HepG2 (cell line): ENCODE data around the gene DNAJB12. TPM values are rescaled to one million over a fixed set of nuclear protein-coding genes. Genes with fewer than 3 reads are reported as not detected.

ENCODE experiments used
- AHR ChIP-seq: IDR thresholded peaks from 2 replicates; pipeline ENCODE4 v1.6.1; 2018; ENCODE audit warnings: missing genetic modification reagents, missing compliant biosample characterization
- ARNTL ChIP-seq: sonication (generic); formaldehyde crosslinking; IDR thresholded peaks from 2 replicates; pipeline ENCODE4 v1.4.0; 2020; ENCODE audit warnings: mild to moderate bottlenecking, missing genetic modification reagents
- CBX1 ChIP-seq: IDR thresholded peaks from one replicate; pipeline ENCODE4 v1.6.1; 2016; ENCODE audit warnings: antibody characterized with exemption, low read depth
- NONO ChIP-seq, 2 experiments: fragments of 450-650 bp in 1 of 2; sonication (generic) in 1 of 2; formaldehyde crosslinking in 1 of 2; IDR thresholded peaks in 1 of 2; conservative IDR thresholded peaks in 1 of 2; 2 replicates each; pipeline versions ENCODE4 v1.6.1 to v1.8.0; 2017 to 2022; ENCODE audit warnings: mild to moderate bottlenecking in 1 of 2, missing genetic modification reagents in 1 of 2, moderate library complexity in 1 of 2
- RELA ChIP-seq: sonication (generic); formaldehyde crosslinking; IDR thresholded peaks from 2 replicates; pipeline ENCODE4 v1.4.0; 2020; ENCODE audit warnings: missing genetic modification reagents
- SMAD3 ChIP-seq: sonication (generic); formaldehyde crosslinking; IDR thresholded peaks from 2 replicates; pipeline ENCODE4 v1.4.0; 2020; ENCODE audit warnings: missing genetic modification reagents
- SOX13 ChIP-seq, 3 experiments: fragments of 450-650 bp in 1 of 3; sonication (generic) in 1 of 3; formaldehyde crosslinking in 1 of 3; IDR thresholded peaks in 2 of 3; conservative IDR thresholded peaks in 1 of 3; 2 replicates each; pipeline versions ENCODE4 v1.5.0 to v1.6.1; 2016 to 2020; ENCODE audit warnings: antibody characterized with exemption in 1 of 3, mild to moderate bottlenecking in 1 of 3, missing compliant biosample characterization in 1 of 3, missing genetic modification reagents in 1 of 3, moderate library complexity in 1 of 3
- ZNF3 ChIP-seq: IDR thresholded peaks from 2 replicates; pipeline ENCODE4 v1.7.0; 2017; ENCODE audit warnings: inconsistent platforms
- ZNF530 ChIP-seq: sonication (generic); formaldehyde crosslinking; IDR thresholded peaks from 2 replicates; pipeline ENCODE4 v1.5.0; 2020; ENCODE audit warnings: low read depth, mild to moderate bottlenecking, missing genetic modification reagents
- ZNF777 ChIP-seq: sonication (generic); formaldehyde crosslinking; IDR thresholded peaks from 2 replicates; pipeline ENCODE4 v1.4.0; 2020; ENCODE audit warnings: missing genetic modification reagents
- polyA plus RNA-seq, 8 experiments: library from polyadenylated mRNA; depleted of rRNA in 3 of 8; stranded (reverse) in 7 of 8; unstranded in 1 of 8; fragments of >200 nt; fragmentation: Illumina TruSeq in 4 of 8; extraction: Trizol in 4 of 8; gene quantifications; 2 replicates each; pipeline versions ENCODE4 v1.2.1 to v1.2.3, GENCODE V29; 2011 to 2016; ENCODE audit warnings: low read depth in 4 of 8, missing spikeins in 1 of 8, mixed read lengths in 1 of 8; ENCODE audit not compliant: insufficient read depth in 1 of 8
- total RNA-seq, 5 experiments: library from RNA; depleted of rRNA; stranded (reverse); fragments of >200 nt; fragmentation: Illumina TruSeq; extraction: Trizol; gene quantifications; 2 replicates each; pipeline ENCODE4 v1.2.3, GENCODE V29; 2016; ENCODE audit warnings: low read depth in 1 of 5
- TF ChIP-seq, protein P1 (sequence below), 2 experiments: fragments of 450-650 bp in 1 of 2; sonication (generic) in 1 of 2; formaldehyde crosslinking; IDR thresholded peaks; 2 replicates each; pipeline versions ENCODE4 v1.5.0 to v1.8.0; 2020 to 2022; ENCODE audit warnings: mild to moderate bottlenecking in 1 of 2, missing genetic modification reagents in 1 of 2
- TF ChIP-seq, protein P2 (sequence below): sonication (generic); formaldehyde crosslinking; IDR thresholded peaks from 2 replicates; pipeline ENCODE4; 2020; ENCODE audit warnings: missing genetic modification reagents, mild to moderate bottlenecking, borderline replicate concordance
- TF ChIP-seq, protein P3 (sequence below): sonication (generic); formaldehyde crosslinking; IDR thresholded peaks from 2 replicates; pipeline ENCODE4 v1.5.1; 2020; ENCODE audit warnings: mild to moderate bottlenecking, missing genetic modification reagents, borderline replicate concordance
- TF ChIP-seq, protein P4 (sequence below): sonication (generic); formaldehyde crosslinking; IDR thresholded peaks from 2 replicates; pipeline ENCODE4 v1.8.0; 2022; ENCODE audit warnings: mild to moderate bottlenecking, missing genetic modification reagents

Gene DNAJB12
- total and polyA plus RNA-seq, 2 of the 13 experiments (the other 11 are each of a cell fraction or from before 2014, with no cell fraction given): 10.8 to 18.2 TPM

DNA sequence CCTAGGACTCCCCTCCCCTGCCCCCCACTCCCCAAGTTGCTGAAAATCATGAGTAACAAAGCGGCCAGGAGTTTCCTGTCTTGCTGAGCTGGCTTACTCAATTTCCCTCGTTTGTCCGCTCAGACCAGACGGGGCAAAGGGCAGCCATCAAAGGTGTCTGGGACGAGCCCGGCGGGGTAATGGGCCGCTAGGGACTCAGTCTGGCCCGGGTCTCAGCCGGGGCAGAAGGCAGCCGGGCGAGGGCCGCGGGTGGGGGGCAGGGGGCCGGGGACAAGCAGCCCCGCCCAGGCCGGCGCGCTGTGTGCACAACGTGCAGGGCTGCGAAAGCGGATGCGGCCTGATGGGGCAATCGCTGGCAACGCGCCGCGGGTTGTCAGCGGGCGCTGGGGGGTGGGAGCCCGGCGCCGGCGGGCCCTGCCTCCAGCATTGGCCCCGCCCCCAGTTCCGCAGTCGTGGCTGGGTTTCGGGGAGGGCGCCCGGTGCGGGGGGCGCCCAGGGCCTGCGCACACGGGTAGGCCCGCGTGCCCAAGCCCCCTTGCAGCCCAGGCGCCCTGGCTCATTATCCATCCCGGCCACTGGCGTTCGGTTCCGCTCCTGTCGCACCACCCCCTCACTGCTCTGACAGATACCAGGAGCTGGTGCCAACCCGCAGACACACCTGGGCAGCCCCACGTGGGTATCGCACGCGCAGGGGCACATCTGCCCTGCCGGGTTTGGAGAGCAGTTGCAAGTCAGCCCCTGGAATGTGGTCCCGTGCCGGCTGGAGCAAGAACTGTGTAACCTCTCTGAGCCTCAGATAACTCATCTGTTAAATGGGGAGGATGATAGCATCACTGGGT is 35.1 kb downstream of the DNAJB12 start (continued):
- 0 out of 2 replicates have a peak, but pooled peaks have one; percentile 28 for TF ChIP-seq AHR
- TF ChIP-seq NONO (IDR thresholded peaks at IDR 0.05): no peak
- peak; percentile 92 for TF ChIP-seq NONO (CRISPR knock-in tag; conservative IDR thresholded peaks at IDR 0.05)
- no peak for TF ChIP-seq ZNF530 (CRISPR knock-in tag)
- TF ChIP-seq ZNF777 (CRISPR knock-in tag): peak; percentile 52; the same call in 1 of the 2 replicates
- no peak for TF ChIP-seq RELA (CRISPR knock-in tag)
- TF ChIP-seq, protein P1, sequence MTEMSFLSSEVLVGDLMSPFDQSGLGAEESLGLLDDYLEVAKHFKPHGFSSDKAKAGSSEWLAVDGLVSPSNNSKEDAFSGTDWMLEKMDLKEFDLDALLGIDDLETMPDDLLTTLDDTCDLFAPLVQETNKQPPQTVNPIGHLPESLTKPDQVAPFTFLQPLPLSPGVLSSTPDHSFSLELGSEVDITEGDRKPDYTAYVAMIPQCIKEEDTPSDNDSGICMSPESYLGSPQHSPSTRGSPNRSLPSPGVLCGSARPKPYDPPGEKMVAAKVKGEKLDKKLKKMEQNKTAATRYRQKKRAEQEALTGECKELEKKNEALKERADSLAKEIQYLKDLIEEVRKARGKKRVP (CRISPR knock-in tag; IDR thresholded peaks at IDR 0.05): peak in 1 of 2 experiments; percentile 96; a peak in 2 of 4 replicates
- TF ChIP-seq, protein P2, sequence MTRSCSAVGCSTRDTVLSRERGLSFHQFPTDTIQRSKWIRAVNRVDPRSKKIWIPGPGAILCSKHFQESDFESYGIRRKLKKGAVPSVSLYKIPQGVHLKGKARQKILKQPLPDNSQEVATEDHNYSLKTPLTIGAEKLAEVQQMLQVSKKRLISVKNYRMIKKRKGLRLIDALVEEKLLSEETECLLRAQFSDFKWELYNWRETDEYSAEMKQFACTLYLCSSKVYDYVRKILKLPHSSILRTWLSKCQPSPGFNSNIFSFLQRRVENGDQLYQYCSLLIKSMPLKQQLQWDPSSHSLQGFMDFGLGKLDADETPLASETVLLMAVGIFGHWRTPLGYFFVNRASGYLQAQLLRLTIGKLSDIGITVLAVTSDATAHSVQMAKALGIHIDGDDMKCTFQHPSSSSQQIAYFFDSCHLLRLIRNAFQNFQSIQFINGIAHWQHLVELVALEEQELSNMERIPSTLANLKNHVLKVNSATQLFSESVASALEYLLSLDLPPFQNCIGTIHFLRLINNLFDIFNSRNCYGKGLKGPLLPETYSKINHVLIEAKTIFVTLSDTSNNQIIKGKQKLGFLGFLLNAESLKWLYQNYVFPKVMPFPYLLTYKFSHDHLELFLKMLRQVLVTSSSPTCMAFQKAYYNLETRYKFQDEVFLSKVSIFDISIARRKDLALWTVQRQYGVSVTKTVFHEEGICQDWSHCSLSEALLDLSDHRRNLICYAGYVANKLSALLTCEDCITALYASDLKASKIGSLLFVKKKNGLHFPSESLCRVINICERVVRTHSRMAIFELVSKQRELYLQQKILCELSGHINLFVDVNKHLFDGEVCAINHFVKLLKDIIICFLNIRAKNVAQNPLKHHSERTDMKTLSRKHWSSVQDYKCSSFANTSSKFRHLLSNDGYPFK (CRISPR knock-in tag): peak; percentile 18; the same call in 1 of the 2 replicates
- no peak; the same call in 1 of the 2 replicates for TF ChIP-seq ZNF3 (CRISPR knock-in tag)
- TF ChIP-seq SMAD3 (CRISPR knock-in tag): no peak
- TF ChIP-seq, protein P3, sequence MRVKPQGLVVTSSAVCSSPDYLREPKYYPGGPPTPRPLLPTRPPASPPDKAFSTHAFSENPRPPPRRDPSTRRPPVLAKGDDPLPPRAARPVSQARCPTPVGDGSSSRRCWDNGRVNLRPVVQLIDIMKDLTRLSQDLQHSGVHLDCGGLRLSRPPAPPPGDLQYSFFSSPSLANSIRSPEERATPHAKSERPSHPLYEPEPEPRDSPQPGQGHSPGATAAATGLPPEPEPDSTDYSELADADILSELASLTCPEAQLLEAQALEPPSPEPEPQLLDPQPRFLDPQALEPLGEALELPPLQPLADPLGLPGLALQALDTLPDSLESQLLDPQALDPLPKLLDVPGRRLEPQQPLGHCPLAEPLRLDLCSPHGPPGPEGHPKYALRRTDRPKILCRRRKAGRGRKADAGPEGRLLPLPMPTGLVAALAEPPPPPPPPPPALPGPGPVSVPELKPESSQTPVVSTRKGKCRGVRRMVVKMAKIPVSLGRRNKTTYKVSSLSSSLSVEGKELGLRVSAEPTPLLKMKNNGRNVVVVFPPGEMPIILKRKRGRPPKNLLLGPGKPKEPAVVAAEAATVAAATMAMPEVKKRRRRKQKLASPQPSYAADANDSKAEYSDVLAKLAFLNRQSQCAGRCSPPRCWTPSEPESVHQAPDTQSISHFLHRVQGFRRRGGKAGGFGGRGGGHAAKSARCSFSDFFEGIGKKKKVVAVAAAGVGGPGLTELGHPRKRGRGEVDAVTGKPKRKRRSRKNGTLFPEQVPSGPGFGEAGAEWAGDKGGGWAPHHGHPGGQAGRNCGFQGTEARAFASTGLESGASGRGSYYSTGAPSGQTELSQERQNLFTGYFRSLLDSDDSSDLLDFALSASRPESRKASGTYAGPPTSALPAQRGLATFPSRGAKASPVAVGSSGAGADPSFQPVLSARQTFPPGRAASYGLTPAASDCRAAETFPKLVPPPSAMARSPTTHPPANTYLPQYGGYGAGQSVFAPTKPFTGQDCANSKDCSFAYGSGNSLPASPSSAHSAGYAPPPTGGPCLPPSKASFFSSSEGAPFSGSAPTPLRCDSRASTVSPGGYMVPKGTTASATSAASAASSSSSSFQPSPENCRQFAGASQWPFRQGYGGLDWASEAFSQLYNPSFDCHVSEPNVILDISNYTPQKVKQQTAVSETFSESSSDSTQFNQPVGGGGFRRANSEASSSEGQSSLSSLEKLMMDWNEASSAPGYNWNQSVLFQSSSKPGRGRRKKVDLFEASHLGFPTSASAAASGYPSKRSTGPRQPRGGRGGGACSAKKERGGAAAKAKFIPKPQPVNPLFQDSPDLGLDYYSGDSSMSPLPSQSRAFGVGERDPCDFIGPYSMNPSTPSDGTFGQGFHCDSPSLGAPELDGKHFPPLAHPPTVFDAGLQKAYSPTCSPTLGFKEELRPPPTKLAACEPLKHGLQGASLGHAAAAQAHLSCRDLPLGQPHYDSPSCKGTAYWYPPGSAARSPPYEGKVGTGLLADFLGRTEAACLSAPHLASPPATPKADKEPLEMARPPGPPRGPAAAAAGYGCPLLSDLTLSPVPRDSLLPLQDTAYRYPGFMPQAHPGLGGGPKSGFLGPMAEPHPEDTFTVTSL (CRISPR knock-in tag): 0 out of 2 replicates have a peak, but pooled peaks have one; percentile 30
- TF ChIP-seq SOX13 (IDR thresholded peaks at IDR 0.05): no peak; the same call in 1 of the 2 replicates
- peak in 1 of 2 experiments; percentile 85; a peak in 3 of 4 replicates for TF ChIP-seq SOX13 (CRISPR knock-in tag; conservative IDR thresholded peaks at IDR 0.05 in 1 of 2, IDR thresholded peaks at IDR 0.05 in 1 of 2)
- peak; percentile 54 for TF ChIP-seq CBX1
- TF ChIP-seq, protein P4, sequence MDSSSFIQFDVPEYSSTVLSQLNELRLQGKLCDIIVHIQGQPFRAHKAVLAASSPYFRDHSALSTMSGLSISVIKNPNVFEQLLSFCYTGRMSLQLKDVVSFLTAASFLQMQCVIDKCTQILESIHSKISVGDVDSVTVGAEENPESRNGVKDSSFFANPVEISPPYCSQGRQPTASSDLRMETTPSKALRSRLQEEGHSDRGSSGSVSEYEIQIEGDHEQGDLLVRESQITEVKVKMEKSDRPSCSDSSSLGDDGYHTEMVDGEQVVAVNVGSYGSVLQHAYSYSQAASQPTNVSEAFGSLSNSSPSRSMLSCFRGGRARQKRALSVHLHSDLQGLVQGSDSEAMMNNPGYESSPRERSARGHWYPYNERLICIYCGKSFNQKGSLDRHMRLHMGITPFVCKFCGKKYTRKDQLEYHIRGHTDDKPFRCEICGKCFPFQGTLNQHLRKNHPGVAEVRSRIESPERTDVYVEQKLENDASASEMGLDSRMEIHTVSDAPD: peak; percentile 23; the same call in 1 of the 2 replicates
- TF ChIP-seq ARNTL (CRISPR knock-in tag): peak; percentile 91
